Prostate gland (tissue), 2 donors: ENCODE measurements around the gene SEMA3E.

Experiments used
- POLR2AphosphoS5 ChIP-seq: sonication (generic); formaldehyde crosslinking; IDR thresholded peaks from one replicate; pipeline ENCODE4 v1.6.1; 2017; ENCODE audit warnings: antibody characterized with exemption
- TF ChIP-seq, protein P1 (sequence below), 4 experiments: fragments of 200-600 bp in 2 of 4; fragments of 450-650 bp in 2 of 4; sonication (generic) in 2 of 4; IDR thresholded peaks; 1 replicate in 3 of 4; 2 replicates in 1 of 4; pipeline ENCODE4 v1.5.1; 2016 to 2019; ENCODE audit warnings: antibody characterized with exemption in 4 of 4, mild to moderate bottlenecking in 2 of 4, moderate library complexity in 2 of 4

DNA sequence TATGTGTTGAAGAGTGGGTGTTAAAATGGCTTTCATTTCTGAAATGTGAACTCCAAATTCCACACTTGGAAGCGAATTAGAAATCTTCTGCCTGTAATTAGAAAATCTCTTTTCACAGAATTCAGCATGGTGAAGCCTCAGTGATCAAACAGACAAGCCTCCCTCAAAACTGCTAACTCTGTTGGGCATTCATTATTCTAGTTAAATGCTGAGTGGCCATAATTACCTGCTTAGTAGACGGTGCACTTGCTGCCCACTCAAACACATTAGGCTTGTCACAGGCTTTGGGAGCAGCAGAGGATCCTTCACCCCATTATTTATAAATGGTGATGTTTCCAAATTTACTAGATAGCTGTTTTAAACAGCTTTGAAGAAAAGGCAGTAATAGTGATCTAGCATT lies 309.0 kb downstream of the SEMA3E start:
- TF ChIP-seq, protein P1, sequence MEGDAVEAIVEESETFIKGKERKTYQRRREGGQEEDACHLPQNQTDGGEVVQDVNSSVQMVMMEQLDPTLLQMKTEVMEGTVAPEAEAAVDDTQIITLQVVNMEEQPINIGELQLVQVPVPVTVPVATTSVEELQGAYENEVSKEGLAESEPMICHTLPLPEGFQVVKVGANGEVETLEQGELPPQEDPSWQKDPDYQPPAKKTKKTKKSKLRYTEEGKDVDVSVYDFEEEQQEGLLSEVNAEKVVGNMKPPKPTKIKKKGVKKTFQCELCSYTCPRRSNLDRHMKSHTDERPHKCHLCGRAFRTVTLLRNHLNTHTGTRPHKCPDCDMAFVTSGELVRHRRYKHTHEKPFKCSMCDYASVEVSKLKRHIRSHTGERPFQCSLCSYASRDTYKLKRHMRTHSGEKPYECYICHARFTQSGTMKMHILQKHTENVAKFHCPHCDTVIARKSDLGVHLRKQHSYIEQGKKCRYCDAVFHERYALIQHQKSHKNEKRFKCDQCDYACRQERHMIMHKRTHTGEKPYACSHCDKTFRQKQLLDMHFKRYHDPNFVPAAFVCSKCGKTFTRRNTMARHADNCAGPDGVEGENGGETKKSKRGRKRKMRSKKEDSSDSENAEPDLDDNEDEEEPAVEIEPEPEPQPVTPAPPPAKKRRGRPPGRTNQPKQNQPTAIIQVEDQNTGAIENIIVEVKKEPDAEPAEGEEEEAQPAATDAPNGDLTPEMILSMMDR (IDR thresholded peaks at IDR 0.05) = no peak
- TF ChIP-seq POLR2AphosphoS5 = no peak
